Right atrium auricular region (tissue), 2 donors: ENCODE results near the gene CDX2. TPM values are rescaled to one million over a fixed set of nuclear protein-coding genes. Genes with fewer than 3 reads are reported as not detected.

Experiments used
- DNase-seq: peaks from one replicate; pipeline ENCODE4 v3.0.0-alpha.2; 2019; ENCODE audit warnings: low spot score
- H3K27ac ChIP-seq, 2 donors: fragments of 200-600 bp; sonication (generic); 1 replicate in 1 of 2; 2 replicates in 1 of 2; pipeline ENCODE4 v1.5.1; 2016 to 2019
- H3K27me3 ChIP-seq, 2 donors: fragments of 200-600 bp; sonication (generic); one replicate each; pipeline versions ENCODE4 v1.5.1 to v1.6.0; 2017 to 2019
- H3K36me3 ChIP-seq: fragments of 200-600 bp; sonication (generic); one replicate; pipeline ENCODE4 v1.5.1; 2016
- H3K4me1 ChIP-seq, 2 donors: fragments of 200-600 bp; sonication (generic); one replicate each; pipeline versions ENCODE4 v1.5.1 to v1.6.0; 2017 to 2019
- H3K4me3 ChIP-seq, 2 donors: fragments of 200-600 bp; sonication (generic); 1 replicate in 1 of 2; 2 replicates in 1 of 2; pipeline ENCODE4 v1.5.1; 2017 to 2019; ENCODE audit warnings: mild to moderate bottlenecking in 1 of 2, moderate library complexity in 1 of 2
- H3K9me3 ChIP-seq, 2 donors: fragments of 200-600 bp; sonication (generic); one replicate each; pipeline ENCODE4 v1.5.1; 2019
- CTCF ChIP-seq, 2 donors: fragments of 200-600 bp; sonication (generic); IDR thresholded peaks; one replicate each; pipeline ENCODE4 v1.5.1; 2019; ENCODE audit warnings: antibody characterized with exemption in 2 of 2
- total RNA-seq, 2 donors: library from RNA; depleted of rRNA; stranded (reverse); fragments of >200 nt; gene quantifications; one replicate each; pipeline ENCODE4 v1.1.0, GENCODE V29; 2016

The CDX2 gene
- total RNA-seq, 2 donors from 2014 or later: not detected

DNA sequence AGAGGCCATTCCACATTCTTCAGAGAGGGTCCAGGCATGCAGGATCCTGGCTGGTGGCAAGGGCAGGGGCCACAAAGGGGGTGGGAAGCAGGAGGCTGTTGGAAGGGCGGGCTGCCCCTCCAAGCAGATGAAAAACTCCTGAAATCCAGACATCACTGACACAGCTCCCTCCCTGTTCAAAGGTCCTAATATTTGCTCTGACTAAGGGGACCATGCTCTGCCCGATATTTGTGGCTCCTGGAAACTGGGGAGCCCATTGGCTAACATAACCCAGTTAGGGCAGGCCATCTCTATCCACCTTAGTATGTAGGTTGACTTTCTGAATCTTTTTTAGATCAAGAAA is 3.3 kb upstream of the CDX2 start:
- H3K4me3 ChIP-seq: no peak overlapping the region
- no peak for DNase-seq
- H3K9me3 ChIP-seq: no peaks in the 10 kb centered on the region
- TF ChIP-seq CTCF (IDR thresholded peaks at IDR 0.05): no peak
- H3K27me3 ChIP-seq: peaks cover 19 to 45% of the 10 kb centered on the region in 2 donors
- H3K36me3 ChIP-seq: no peaks in the 10 kb centered on the region
- H3K27ac ChIP-seq: no peak overlapping the region
- peaks cover 0 to 30% of the 10 kb centered on the region in 2 donors for H3K4me1 ChIP-seq

GRCh38 chr13:27971776-27972477 is 2.8 kb upstream of the CDX2 start:
- peaks cover 19 to 46% of the 10 kb centered on the region in 2 donors for H3K27me3 ChIP-seq
- no peaks in the 10 kb centered on the region for H3K9me3 ChIP-seq
- peaks cover 0 to 34% of the 10 kb centered on the region in 2 donors for H3K4me1 ChIP-seq
- no peak overlapping the region for H3K4me3 ChIP-seq
- no peaks in the 10 kb centered on the region for H3K36me3 ChIP-seq
- H3K27ac ChIP-seq: no peak overlapping the region
- DNase-seq: peak; percentile 34
- TF ChIP-seq CTCF (IDR thresholded peaks at IDR 0.05): no peak

- Histone ChIP-seq H3K4me1 (peaks cover 0 to 41% of the 10 kb centered on the region in 2 donors), H3K4me3 (no peak overlapping the region), H3K9me3 (no peaks in the 10 kb centered on the region), H3K27me3 (peaks cover 19 to 53% of the 10 kb centered on the region in 2 donors), H3K27ac (no peak overlapping the region), H3K36me3 (no peaks in the 10 kb centered on the region)
- no peak for DNase-seq
- TF ChIP-seq CTCF (IDR thresholded peaks at IDR 0.05): no peak
Observed at GRCh38 chr13:27971236-27971645, 2.1 kb upstream of the CDX2 start.

- Histone ChIP-seq H3K36me3 (no peaks in the 10 kb centered on the region), H3K27ac (no peak overlapping the region), H3K4me1 (peaks cover 0 to 41% of the 10 kb centered on the region in 2 donors), H3K9me3 (no peaks in the 10 kb centered on the region), H3K27me3 (peaks cover 19 to 50% of the 10 kb centered on the region in 2 donors), H3K4me3 (no peak overlapping the region)
- no peak for DNase-seq
- no peak for TF ChIP-seq CTCF (IDR thresholded peaks at IDR 0.05)
Observed at GRCh38 chr13:27970382-27971235, 1.5 kb upstream of the CDX2 start.

DNA sequence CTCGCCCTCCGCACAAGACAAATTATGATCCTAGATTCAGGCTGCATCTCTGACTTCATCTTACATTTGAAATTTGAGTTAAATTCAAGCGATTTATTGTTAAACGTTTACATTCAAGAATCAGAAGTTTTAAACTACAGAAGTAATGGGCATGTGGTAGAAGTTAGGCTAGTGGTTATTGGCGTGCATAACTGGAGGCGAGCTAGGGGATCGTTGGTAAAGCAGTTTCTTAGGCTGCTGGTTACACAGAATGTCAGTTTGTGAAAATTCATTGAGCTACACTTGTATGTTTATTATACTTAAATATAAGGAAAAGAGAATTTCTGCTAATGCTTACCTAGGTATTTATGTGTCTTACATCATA is 733 bp upstream of the CDX2 start:
- no peaks in the 10 kb centered on the region for H3K36me3 ChIP-seq
- DNase-seq: no peak
- H3K4me3 ChIP-seq: no peak overlapping the region
- H3K27ac ChIP-seq: no peak overlapping the region
- no peaks in the 10 kb centered on the region for H3K9me3 ChIP-seq
- H3K27me3 ChIP-seq: peaks cover 22 to 49% of the 10 kb centered on the region in 2 donors
- H3K4me1 ChIP-seq: peaks cover 0 to 37% of the 10 kb centered on the region in 2 donors
- TF ChIP-seq CTCF (IDR thresholded peaks at IDR 0.05): no peak
